HEK293 (cell line): ENCODE data around the gene SHISAL1.

Source experiments
- CTCF ChIA-PET: fragments of 350-600 bp; formaldehyde crosslinking; extraction: SDS; loops from one replicate; lab custom pipeline; 2021; ENCODE audit warnings: antibody characterized with exemption; lab: Yijun Ruan, JAX
- POLR2A ChIA-PET: fragments of 300-600 bp; formaldehyde crosslinking; extraction: SDS; loops from one replicate; lab custom pipeline; 2020; ENCODE audit warnings: antibody characterized with exemption, inconsistent platforms; lab: Yijun Ruan, JAX
- H3K27ac ChIP-seq: fragments of 200-500 bp; sonication (Bioruptor generic); 2 replicates; pipeline ENCODE4 v1.5.1; 2014; ENCODE audit warnings: low read depth, low read length, control low read depth, inconsistent platforms; ENCODE audit errors: extremely low read depth
- H3K36me3 ChIP-seq, 2 experiments: fragments of 200-500 bp in 1 of 2; sonication (Bioruptor generic) in 1 of 2; 1 replicate in 1 of 2; 2 replicates in 1 of 2; pipeline ENCODE4 v1.5.1; 2014 to 2017; ENCODE audit warnings: inconsistent platforms in 2 of 2, low read length in 2 of 2; ENCODE audit not compliant: control insufficient read depth in 2 of 2, insufficient read depth in 1 of 2
- H3K4me1 ChIP-seq: fragments of 200-500 bp; sonication (Bioruptor generic); 2 replicates; pipeline ENCODE4 v1.5.1; 2014; ENCODE audit warnings: mild to moderate bottlenecking, low read length, inconsistent platforms; ENCODE audit not compliant: control insufficient read depth, insufficient read depth
- H3K4me3 ChIP-seq: 2 replicates; pipeline ENCODE4 v1.5.1; 2011; ENCODE audit warnings: low read depth, mild to moderate bottlenecking, control low read depth, low read length, moderate library complexity
- H3K9me3 ChIP-seq: fragments of 200-500 bp; sonication (Bioruptor generic); 2 replicates; pipeline ENCODE4 v1.5.1; 2014; ENCODE audit warnings: low read depth, low read length, inconsistent platforms; ENCODE audit not compliant: control insufficient read depth, insufficient read depth
- GLI2 ChIP-seq: fragments of 450-650 bp; formaldehyde crosslinking; IDR thresholded peaks from 2 replicates; pipeline ENCODE4; 2017; ENCODE audit warnings: missing biosample characterization, missing genetic modification characterization, low read depth, borderline replicate concordance
- HOXA7 ChIP-seq: sonication (generic); formaldehyde crosslinking; IDR thresholded peaks from 2 replicates; pipeline ENCODE4 v1.8.1; 2022; ENCODE audit warnings: missing genetic modification reagents, borderline replicate concordance
- KLF1 ChIP-seq: fragments of 450-650 bp; formaldehyde crosslinking; IDR thresholded peaks from 2 replicates; pipeline ENCODE4 v1.5.1; 2016; ENCODE audit warnings: missing biosample characterization, missing genetic modification characterization
- MYNN ChIP-seq: fragments of 450-650 bp; formaldehyde crosslinking; IDR thresholded peaks from 2 replicates; pipeline ENCODE4 v1.5.1; 2016; ENCODE audit warnings: missing biosample characterization, missing genetic modification characterization, borderline replicate concordance
- MZF1 ChIP-seq: fragments of 450-650 bp; formaldehyde crosslinking; IDR thresholded peaks from 2 replicates; pipeline ENCODE4 v1.5.1; 2017; ENCODE audit warnings: missing biosample characterization, missing genetic modification characterization, borderline replicate concordance
- SP7 ChIP-seq: fragments of 450-650 bp; formaldehyde crosslinking; IDR thresholded peaks from 2 replicates; pipeline ENCODE4 v1.5.1; 2016; ENCODE audit warnings: missing biosample characterization, missing genetic modification characterization
- YY1 ChIP-seq: fragments of 450-650 bp; formaldehyde crosslinking; IDR thresholded peaks from 2 replicates; pipeline ENCODE4 v1.5.1; 2018; ENCODE audit warnings: missing biosample characterization, missing genetic modification characterization
- ZBTB21 ChIP-seq: fragments of 450-650 bp; formaldehyde crosslinking; IDR thresholded peaks from 2 replicates; pipeline ENCODE4 v1.5.1; 2017; ENCODE audit warnings: missing biosample characterization, missing genetic modification characterization
- ZBTB7A ChIP-seq: fragments of 450-650 bp; formaldehyde crosslinking; IDR thresholded peaks from 2 replicates; pipeline ENCODE4 v1.5.1; 2016; ENCODE audit warnings: low read depth, missing biosample characterization, missing genetic modification characterization
- ZFHX2 ChIP-seq: fragments of 450-650 bp; formaldehyde crosslinking; conservative IDR thresholded peaks from 2 replicates; pipeline ENCODE4 v1.5.1; 2016; ENCODE audit warnings: missing biosample characterization, missing genetic modification characterization
- ZIC2 ChIP-seq: fragments of 450-650 bp; formaldehyde crosslinking; IDR thresholded peaks from 2 replicates; pipeline ENCODE4 v1.5.1; 2016; ENCODE audit warnings: missing biosample characterization, missing genetic modification characterization
- ZNF175 ChIP-seq: fragments of 450-650 bp; formaldehyde crosslinking; IDR thresholded peaks from 2 replicates; pipeline ENCODE4 v1.5.1; 2016; ENCODE audit warnings: missing biosample characterization, missing genetic modification characterization
- ZNF23 ChIP-seq: fragments of 450-650 bp; formaldehyde crosslinking; IDR thresholded peaks from 2 replicates; pipeline ENCODE4 v1.5.1; 2016; ENCODE audit warnings: missing biosample characterization, missing genetic modification characterization, borderline replicate concordance
- ZNF341 ChIP-seq: fragments of 450-650 bp; formaldehyde crosslinking; IDR thresholded peaks from 2 replicates; pipeline ENCODE4; 2016; ENCODE audit warnings: low read depth, missing biosample characterization, missing genetic modification characterization
- ZNF514 ChIP-seq: fragments of 450-650 bp; formaldehyde crosslinking; IDR thresholded peaks from 2 replicates; pipeline ENCODE4 v1.5.1; 2016; ENCODE audit warnings: missing biosample characterization, missing genetic modification characterization
- ZNF548 ChIP-seq: fragments of 450-650 bp; formaldehyde crosslinking; IDR thresholded peaks from 2 replicates; pipeline ENCODE4 v1.5.1; 2016; ENCODE audit warnings: missing biosample characterization, missing genetic modification characterization
- ZNF585B ChIP-seq: fragments of 450-650 bp; formaldehyde crosslinking; IDR thresholded peaks from 2 replicates; pipeline ENCODE4 v1.5.1; 2016; ENCODE audit warnings: missing biosample characterization, missing genetic modification characterization
- ZNF610 ChIP-seq: fragments of 450-650 bp; formaldehyde crosslinking; IDR thresholded peaks from 2 replicates; pipeline ENCODE4 v1.5.1; 2016; ENCODE audit warnings: missing biosample characterization, missing genetic modification characterization, borderline replicate concordance
- ZNF701 ChIP-seq: fragments of 450-650 bp; formaldehyde crosslinking; IDR thresholded peaks from 2 replicates; pipeline ENCODE4 v1.5.1; 2016; ENCODE audit warnings: missing biosample characterization, missing genetic modification characterization
- ZSCAN16 ChIP-seq: fragments of 450-650 bp; formaldehyde crosslinking; IDR thresholded peaks from 2 replicates; pipeline ENCODE4 v1.5.1; 2016; ENCODE audit warnings: missing biosample characterization, missing genetic modification characterization
- TF ChIP-seq, protein P1 (sequence below): fragments of 450-650 bp; formaldehyde crosslinking; IDR thresholded peaks from 2 replicates; pipeline ENCODE4 v1.5.1; 2017; ENCODE audit warnings: missing biosample characterization, missing genetic modification characterization
- TF ChIP-seq, protein P2 (sequence below): fragments of 450-650 bp; formaldehyde crosslinking; IDR thresholded peaks from 2 replicates; pipeline ENCODE4 v1.5.1; 2017; ENCODE audit warnings: missing biosample characterization, mild to moderate bottlenecking, missing genetic modification characterization, moderate library complexity
- TF ChIP-seq, protein P3 (sequence below): fragments of 450-650 bp; formaldehyde crosslinking; IDR thresholded peaks from 2 replicates; pipeline ENCODE4 v1.5.1; 2016; ENCODE audit warnings: missing biosample characterization, missing genetic modification characterization

The SHISAL1 gene

DNA sequence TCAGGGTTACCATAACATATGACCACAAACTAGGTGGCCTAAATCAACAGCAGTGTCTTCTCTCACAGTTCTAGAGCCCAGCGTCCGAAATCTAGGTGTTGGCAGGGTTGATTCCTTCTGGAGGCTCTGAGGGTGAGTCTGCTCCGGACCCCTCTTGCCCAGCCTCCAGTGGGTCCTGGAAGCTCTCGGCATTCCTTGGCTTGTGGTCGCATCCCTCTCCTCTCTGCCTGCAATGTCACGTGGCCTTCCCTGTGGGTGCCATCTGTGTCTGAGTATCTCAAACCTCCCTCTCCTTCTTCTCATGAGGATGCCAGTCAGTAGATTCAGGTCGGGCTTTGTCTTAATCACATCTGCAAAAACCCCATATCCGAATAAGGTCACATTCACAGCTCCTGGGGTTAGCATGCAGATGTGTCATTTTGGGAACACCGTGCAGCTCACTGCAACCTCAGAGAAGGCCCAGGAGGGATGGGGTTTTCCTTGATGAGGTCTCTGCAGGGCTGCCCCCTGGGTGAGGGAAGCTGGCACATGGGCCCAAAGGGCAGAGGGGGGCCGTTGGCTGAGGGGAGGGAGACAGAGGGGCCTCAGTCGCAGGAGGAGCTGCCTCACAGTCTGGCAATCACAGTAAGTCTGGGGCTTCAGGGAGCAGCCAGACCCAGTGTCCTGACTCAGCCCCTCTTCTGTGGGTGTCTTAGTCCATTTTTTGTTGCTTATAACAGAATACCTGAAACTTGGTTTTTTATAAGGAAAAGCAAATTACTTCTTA is 90.9 kb downstream of the SHISAL1 start (continued):
- TF ChIP-seq, protein P1, sequence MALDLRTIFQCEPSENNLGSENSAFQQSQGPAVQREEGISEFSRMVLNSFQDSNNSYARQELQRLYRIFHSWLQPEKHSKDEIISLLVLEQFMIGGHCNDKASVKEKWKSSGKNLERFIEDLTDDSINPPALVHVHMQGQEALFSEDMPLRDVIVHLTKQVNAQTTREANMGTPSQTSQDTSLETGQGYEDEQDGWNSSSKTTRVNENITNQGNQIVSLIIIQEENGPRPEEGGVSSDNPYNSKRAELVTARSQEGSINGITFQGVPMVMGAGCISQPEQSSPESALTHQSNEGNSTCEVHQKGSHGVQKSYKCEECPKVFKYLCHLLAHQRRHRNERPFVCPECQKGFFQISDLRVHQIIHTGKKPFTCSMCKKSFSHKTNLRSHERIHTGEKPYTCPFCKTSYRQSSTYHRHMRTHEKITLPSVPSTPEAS: no peak
- TF ChIP-seq ZNF585B (tag by site-specific recombination): no peak
- TF ChIP-seq, protein P2, sequence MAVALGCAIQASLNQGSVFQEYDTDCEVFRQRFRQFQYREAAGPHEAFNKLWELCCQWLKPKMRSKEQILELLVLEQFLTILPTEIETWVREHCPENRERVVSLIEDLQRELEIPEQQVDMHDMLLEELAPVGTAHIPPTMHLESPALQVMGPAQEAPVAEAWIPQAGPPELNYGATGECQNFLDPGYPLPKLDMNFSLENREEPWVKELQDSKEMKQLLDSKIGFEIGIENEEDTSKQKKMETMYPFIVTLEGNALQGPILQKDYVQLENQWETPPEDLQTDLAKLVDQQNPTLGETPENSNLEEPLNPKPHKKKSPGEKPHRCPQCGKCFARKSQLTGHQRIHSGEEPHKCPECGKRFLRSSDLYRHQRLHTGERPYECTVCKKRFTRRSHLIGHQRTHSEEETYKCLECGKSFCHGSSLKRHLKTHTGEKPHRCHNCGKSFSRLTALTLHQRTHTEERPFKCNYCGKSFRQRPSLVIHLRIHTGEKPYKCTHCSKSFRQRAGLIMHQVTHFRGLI (tag by site-specific recombination): no peak
- TF ChIP-seq ZBTB21 (tag by site-specific recombination): no peak
- TF ChIP-seq SP7: no peak
- no peak for TF ChIP-seq ZNF175

DNA sequence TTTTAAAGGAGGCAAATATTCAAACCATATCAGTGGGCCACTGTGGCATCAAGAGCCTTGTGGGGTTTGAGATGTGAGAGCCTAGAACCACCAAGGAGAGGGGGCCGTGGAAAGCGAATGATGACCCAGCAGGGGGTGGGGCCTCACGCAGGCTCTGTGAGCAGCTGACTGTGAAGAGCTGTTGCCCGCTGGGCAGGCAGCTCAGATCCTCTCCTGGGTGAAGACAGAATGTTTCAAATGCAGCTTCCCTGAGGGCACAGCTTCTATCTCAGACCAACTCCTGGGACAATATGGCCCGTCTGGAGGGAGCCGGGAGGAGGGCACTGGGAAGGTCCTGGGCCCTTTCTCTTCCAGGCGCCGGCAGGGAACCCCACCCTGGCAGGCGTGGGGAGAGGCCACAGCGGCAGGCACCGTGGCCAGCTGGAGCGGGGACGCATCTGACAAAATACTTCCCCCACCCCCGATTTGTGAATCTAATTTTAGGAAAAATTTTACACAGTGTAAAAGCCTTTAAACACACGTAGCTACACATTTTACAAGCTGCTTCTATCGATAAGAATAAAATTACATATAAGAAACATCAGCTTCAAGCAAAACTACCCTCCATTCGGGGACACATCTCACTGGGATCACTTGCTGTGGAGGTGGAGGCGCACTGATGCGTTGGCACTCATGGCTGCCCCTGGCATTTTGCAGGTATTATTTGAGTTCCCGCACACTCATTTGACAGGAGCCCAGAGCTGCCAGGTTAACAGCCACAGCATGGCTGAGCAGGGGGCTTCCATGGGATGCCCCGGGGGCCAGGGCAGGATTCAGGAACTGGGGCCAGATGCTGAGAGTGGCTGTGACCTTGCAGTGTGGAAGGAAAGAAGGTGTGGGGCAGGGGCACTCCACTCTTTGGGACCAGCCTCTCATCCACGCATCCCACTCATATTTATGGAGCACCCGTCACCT is 91.7 kb downstream of the SHISAL1 start:
- ChIA-PET CTCF (interaction anchor here (0.5 to 0.7 kb wide), 2 partner anchors 11 to 20 kb away, joined by 3 to 4 read pairs; no protein-coding TSS in a partner anchor), POLR2A (no interaction called here)
- H3K9me3 ChIP-seq: no peaks in the 10 kb centered on the region
- H3K4me3 ChIP-seq: no peak overlapping the region
- TF ChIP-seq ZNF23: no peak
- no peak for TF ChIP-seq KLF1 (tag by site-specific recombination)
- TF ChIP-seq MZF1: no peak
- no peak for TF ChIP-seq GLI2 (tag by site-specific recombination)
- no peak for TF ChIP-seq ZNF548
- no peak for TF ChIP-seq ZNF341 (tag by site-specific recombination)
- TF ChIP-seq ZIC2 (tag by site-specific recombination): peak; percentile 77
- H3K27ac ChIP-seq: no peak overlapping the region
- no peaks in the 10 kb centered on the region for H3K4me1 ChIP-seq
- no peaks in the 10 kb centered on the region for H3K36me3 ChIP-seq

DNA sequence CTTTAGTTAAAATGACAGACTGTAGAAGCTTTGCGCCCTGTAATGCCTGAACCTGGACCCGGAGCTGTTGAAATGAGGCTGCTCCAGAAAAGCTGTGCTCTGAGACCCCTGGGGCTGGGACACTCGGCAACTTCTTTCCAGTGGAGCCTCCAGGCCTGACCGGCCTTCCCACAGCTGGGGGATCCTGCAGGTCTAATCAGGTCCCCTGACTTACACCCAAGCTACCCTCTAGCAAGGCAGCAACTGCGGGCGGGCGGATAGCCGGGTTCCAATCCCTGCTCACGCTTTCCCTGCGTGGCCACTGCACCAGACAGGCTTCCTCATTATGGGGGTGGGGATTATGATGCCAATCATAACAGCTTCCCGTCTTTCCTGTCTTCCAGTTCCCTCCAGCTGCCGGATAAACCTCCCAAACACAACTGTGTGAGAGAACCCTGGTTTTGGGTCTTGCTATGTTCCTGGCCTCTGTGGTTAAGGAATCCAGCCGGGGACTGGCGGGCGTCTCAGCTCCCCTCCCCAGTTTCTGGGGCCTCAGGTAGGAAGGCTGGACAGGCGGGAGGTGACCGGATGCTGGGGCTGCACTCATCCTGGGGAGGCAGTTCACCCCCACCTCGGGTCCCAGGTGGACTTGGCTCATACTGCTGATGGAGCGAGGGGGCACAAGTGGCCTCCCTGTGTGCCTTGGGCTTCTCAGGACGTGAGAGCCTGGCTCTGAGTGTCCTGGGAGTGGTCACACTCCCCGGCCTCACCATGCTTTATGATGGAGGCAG is 93.5 kb downstream of the SHISAL1 start:
- POLR2A ChIA-PET: no interaction called here
- CTCF ChIA-PET: no interaction called here
- H3K4me3 ChIP-seq: no peak overlapping the region
- TF ChIP-seq ZNF341 (tag by site-specific recombination) (no peak), ZFHX2 (tag by site-specific recombination) (no peak), YY1 (tag by site-specific recombination) (no peak), ZSCAN16 (tag by site-specific recombination) (no peak), ZBTB7A (no peak), HOXA7 (CRISPR knock-in tag) (no peak), ZNF514 (tag by site-specific recombination) (no peak), ZNF610 (no peak), ZNF701 (no peak), MYNN (tag by site-specific recombination) (no peak)
- TF ChIP-seq, protein P3, sequence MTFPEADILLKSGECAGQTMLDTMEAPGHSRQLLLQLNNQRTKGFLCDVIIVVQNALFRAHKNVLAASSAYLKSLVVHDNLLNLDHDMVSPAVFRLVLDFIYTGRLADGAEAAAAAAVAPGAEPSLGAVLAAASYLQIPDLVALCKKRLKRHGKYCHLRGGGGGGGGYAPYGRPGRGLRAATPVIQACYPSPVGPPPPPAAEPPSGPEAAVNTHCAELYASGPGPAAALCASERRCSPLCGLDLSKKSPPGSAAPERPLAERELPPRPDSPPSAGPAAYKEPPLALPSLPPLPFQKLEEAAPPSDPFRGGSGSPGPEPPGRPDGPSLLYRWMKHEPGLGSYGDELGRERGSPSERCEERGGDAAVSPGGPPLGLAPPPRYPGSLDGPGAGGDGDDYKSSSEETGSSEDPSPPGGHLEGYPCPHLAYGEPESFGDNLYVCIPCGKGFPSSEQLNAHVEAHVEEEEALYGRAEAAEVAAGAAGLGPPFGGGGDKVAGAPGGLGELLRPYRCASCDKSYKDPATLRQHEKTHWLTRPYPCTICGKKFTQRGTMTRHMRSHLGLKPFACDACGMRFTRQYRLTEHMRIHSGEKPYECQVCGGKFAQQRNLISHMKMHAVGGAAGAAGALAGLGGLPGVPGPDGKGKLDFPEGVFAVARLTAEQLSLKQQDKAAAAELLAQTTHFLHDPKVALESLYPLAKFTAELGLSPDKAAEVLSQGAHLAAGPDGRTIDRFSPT: no peak
- no peaks in the 10 kb centered on the region for H3K4me1 ChIP-seq
- H3K9me3 ChIP-seq: no peaks in the 10 kb centered on the region
- no peak overlapping the region for H3K27ac ChIP-seq
- no peaks in the 10 kb centered on the region for H3K36me3 ChIP-seq
